DOHH2 (cell line): ENCODE data around the gene OAS2.

Experiments
- H3F3A ChIP-seq: fragments of 200-600 bp; sonication (generic), shearing (Covaris generic); 2 replicates; pipeline ENCODE4 v1.6.0; 2016; ENCODE audit warnings: antibody characterized with exemption, mild to moderate bottlenecking; ENCODE audit not compliant: control insufficient read depth, insufficient read depth
- H3K27ac ChIP-seq: fragments of 200-600 bp; sonication (generic); 2 replicates; pipeline ENCODE4 v1.5.1; 2014; ENCODE audit warnings: low read depth, mild to moderate bottlenecking, low read length, moderate library complexity
- H3K27me3 ChIP-seq: fragments of 200-600 bp; sonication (generic); 2 replicates; pipeline ENCODE4 v1.6.1; 2014; ENCODE audit warnings: mild to moderate bottlenecking, low read length, mixed read lengths; ENCODE audit not compliant: control insufficient read depth
- H3K36me3 ChIP-seq: fragments of 200-600 bp; sonication (generic); 2 replicates; pipeline ENCODE4 v1.6.1; 2014; ENCODE audit warnings: mild to moderate bottlenecking, low read length, moderate library complexity, mixed read lengths; ENCODE audit not compliant: control insufficient read depth
- H3K4me1 ChIP-seq: fragments of 200-600 bp; sonication (generic); 2 replicates; pipeline ENCODE4 v1.6.1; 2014; ENCODE audit warnings: mild to moderate bottlenecking, low read length, mixed read lengths; ENCODE audit not compliant: control insufficient read depth
- H3K4me2 ChIP-seq: fragments of 200-600 bp; sonication (generic); 2 replicates; pipeline ENCODE4 v1.6.0; 2014; ENCODE audit warnings: mild to moderate bottlenecking, low read length, moderate library complexity
- H3K4me3 ChIP-seq: fragments of 200-600 bp; sonication (generic); 2 replicates; pipeline ENCODE4 v1.5.1; 2014; ENCODE audit warnings: mild to moderate bottlenecking, low read length, mixed read lengths
- H3K79me2 ChIP-seq: fragments of 200-600 bp; sonication (generic); 2 replicates; pipeline ENCODE4 v1.6.1; 2014; ENCODE audit warnings: mild to moderate bottlenecking, low read length, mixed read lengths; ENCODE audit not compliant: control insufficient read depth
- H3K9me2 ChIP-seq: fragments of 200-600 bp; sonication (generic); replicated peaks from 2 replicates; pipeline ENCODE4 v1.6.1; 2014; ENCODE audit warnings: mild to moderate bottlenecking, low read length, mixed read lengths; ENCODE audit not compliant: control insufficient read depth
- H3K9me3 ChIP-seq: fragments of 200-600 bp; sonication (generic); 2 replicates; pipeline ENCODE4 v1.6.1; 2014; ENCODE audit warnings: antibody characterized with exemption, low read length, mixed read lengths; ENCODE audit not compliant: control insufficient read depth, insufficient read depth
- H4K20me1 ChIP-seq: fragments of 200-600 bp; sonication (generic); 2 replicates; pipeline ENCODE4 v1.6.0; 2014; ENCODE audit warnings: low read depth, mild to moderate bottlenecking, antibody characterized with exemption, low read length, moderate library complexity; ENCODE audit not compliant: control insufficient read depth, insufficient read depth
- EZH2phosphoT487 ChIP-seq: fragments of 200-600 bp; sonication (generic); IDR thresholded peaks from 2 replicates; pipeline ENCODE4 v1.6.1; 2017; ENCODE audit warnings: borderline replicate concordance, mild to moderate bottlenecking, antibody characterized with exemption, low read length, moderate library complexity, mixed read lengths
- TF ChIP-seq, protein P1 (sequence below): fragments of 200-600 bp; sonication (generic); IDR thresholded peaks from one replicate; pipeline ENCODE4 v1.5.1; 2014; ENCODE audit warnings: antibody characterized with exemption, mild to moderate bottlenecking, low read depth, low read length; ENCODE audit not compliant: poor library complexity, severe bottlenecking

Gene OAS2

GRCh38 chr12:112967306-112967705 is 11.0 kb upstream of the OAS2 start:
- no peak for TF ChIP-seq EZH2phosphoT487
- TF ChIP-seq, protein P1, sequence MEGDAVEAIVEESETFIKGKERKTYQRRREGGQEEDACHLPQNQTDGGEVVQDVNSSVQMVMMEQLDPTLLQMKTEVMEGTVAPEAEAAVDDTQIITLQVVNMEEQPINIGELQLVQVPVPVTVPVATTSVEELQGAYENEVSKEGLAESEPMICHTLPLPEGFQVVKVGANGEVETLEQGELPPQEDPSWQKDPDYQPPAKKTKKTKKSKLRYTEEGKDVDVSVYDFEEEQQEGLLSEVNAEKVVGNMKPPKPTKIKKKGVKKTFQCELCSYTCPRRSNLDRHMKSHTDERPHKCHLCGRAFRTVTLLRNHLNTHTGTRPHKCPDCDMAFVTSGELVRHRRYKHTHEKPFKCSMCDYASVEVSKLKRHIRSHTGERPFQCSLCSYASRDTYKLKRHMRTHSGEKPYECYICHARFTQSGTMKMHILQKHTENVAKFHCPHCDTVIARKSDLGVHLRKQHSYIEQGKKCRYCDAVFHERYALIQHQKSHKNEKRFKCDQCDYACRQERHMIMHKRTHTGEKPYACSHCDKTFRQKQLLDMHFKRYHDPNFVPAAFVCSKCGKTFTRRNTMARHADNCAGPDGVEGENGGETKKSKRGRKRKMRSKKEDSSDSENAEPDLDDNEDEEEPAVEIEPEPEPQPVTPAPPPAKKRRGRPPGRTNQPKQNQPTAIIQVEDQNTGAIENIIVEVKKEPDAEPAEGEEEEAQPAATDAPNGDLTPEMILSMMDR = no peak
- Histone ChIP-seq H3K4me3 (no peak overlapping the region), H3K79me2 (no peaks in the 10 kb centered on the region), H3K27ac (no peak overlapping the region), H3K9me3 (no peaks in the 10 kb centered on the region), H3K9me2 (no peaks in the 10 kb centered on the region), H4K20me1 (no peaks in the 10 kb centered on the region), H3F3A (no peaks in the 10 kb centered on the region), H3K4me1 (peaks cover 14% of the 10 kb centered on the region), H3K27me3 (no peaks in the 10 kb centered on the region), H3K36me3 (no peaks in the 10 kb centered on the region), H3K4me2 (no peak overlapping the region)

DNA sequence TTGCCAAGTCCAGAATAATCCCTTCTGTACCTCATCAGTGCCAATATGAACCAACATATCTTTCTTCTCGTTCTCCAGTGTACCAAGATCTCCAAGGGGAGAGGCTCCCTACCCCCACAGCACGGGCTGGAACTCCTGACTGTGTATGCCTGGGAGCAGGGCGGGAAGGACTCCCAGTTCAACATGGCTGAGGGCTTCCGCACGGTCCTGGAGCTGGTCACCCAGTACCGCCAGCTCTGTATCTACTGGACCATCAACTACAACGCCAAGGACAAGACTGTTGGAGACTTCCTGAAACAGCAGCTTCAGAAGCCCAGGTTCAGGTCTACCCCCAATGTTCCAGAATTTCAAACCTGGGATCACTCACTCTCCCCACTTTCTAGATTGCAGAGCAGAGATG is 10.5 kb upstream of the OAS2 start:
- H3K4me3 ChIP-seq = no peak overlapping the region
- H3F3A ChIP-seq = no peaks in the 10 kb centered on the region
- no peaks in the 10 kb centered on the region for H3K36me3 ChIP-seq
- no peaks in the 10 kb centered on the region for H3K9me2 ChIP-seq
- H3K4me1 ChIP-seq = peaks cover 14% of the 10 kb centered on the region
- no peaks in the 10 kb centered on the region for H3K27me3 ChIP-seq
- no peak for TF ChIP-seq EZH2phosphoT487
- TF ChIP-seq, protein P1 = no peak
- no peak overlapping the region for H3K4me2 ChIP-seq
- H3K27ac ChIP-seq = no peak overlapping the region
- H3K9me3 ChIP-seq = no peaks in the 10 kb centered on the region
- H3K79me2 ChIP-seq = no peaks in the 10 kb centered on the region
- no peaks in the 10 kb centered on the region for H4K20me1 ChIP-seq

- Histone ChIP-seq H3K79me2 (no peaks in the 10 kb centered on the region), H3K27me3 (no peaks in the 10 kb centered on the region), H3K9me3 (no peaks in the 10 kb centered on the region), H3K4me1 (peaks cover 23% of the 10 kb centered on the region), H4K20me1 (no peaks in the 10 kb centered on the region), H3K4me2 (no peak overlapping the region), H3K4me3 (no peak overlapping the region), H3K9me2 (no peaks in the 10 kb centered on the region), H3K36me3 (no peaks in the 10 kb centered on the region), H3F3A (peaks cover 5% of the 10 kb centered on the region; the same call in 1 of the 2 replicates), H3K27ac (no peak overlapping the region)
- no peak for TF ChIP-seq EZH2phosphoT487
- TF ChIP-seq, protein P1 = no peak
Observed at GRCh38 chr12:112969547-112970306, 8.6 kb upstream of the OAS2 start.
